Chondrocyte (in vitro differentiated cells): Measurements from ENCODE around the gene CTDP1. TPM values are rescaled to one million over a fixed set of nuclear protein-coding genes. Genes with fewer than 3 reads are reported as not detected.
"Not testable (repeated sequence)": the region's sequence is repeated elsewhere in the genome, so short reads cannot be mapped to it uniquely, and the experiment has no call there.

Experiments used
- DNase-seq: peaks from one replicate; pipeline ENCODE4 v3.0.0; 2021; ENCODE audit warnings: mixed read lengths, low spot score
- H3K27ac Mint-ChIP-seq: one replicate; pipeline ENCODE4 v1.8.0; 2021; ENCODE audit warnings: mild to moderate bottlenecking, moderate library complexity, mixed read lengths; ENCODE audit not compliant: unreplicated experiment
- H3K27me3 Mint-ChIP-seq: 2 replicates; pipeline ENCODE4 v1.8.0; 2021; ENCODE audit warnings: low read depth, mixed read lengths
- H3K36me3 Mint-ChIP-seq: 2 replicates; pipeline ENCODE4 v1.8.0; 2021; ENCODE audit warnings: low read depth, mixed read lengths
- H3K4me1 Mint-ChIP-seq: 2 replicates; pipeline ENCODE4 v1.8.0; 2021; ENCODE audit warnings: low read depth, mild to moderate bottlenecking, mixed read lengths
- H3K4me3 Mint-ChIP-seq: one replicate; pipeline ENCODE4 v1.8.0; 2021; ENCODE audit warnings: mild to moderate bottlenecking, moderate library complexity, mixed read lengths; ENCODE audit not compliant: unreplicated experiment
- H3K9me3 Mint-ChIP-seq: 2 replicates; pipeline ENCODE4 v1.8.0; 2021; ENCODE audit warnings: low read depth, mixed read lengths
- total RNA-seq: library from RNA; stranded (reverse); gene quantifications from 3 replicates; pipeline ENCODE4 v1.2.1, GENCODE V29; 2021
- TF ChIP-seq, protein P1 (sequence below): fragments of 200-600 bp; sonication (generic); IDR thresholded peaks from 2 replicates; pipeline ENCODE4 v1.5.0; 2021; ENCODE audit warnings: antibody characterized with exemption, mild to moderate bottlenecking, moderate library complexity

CTDP1 gene
- total RNA-seq, 1 donor from 2014 or later: 21.0 TPM

DNA sequence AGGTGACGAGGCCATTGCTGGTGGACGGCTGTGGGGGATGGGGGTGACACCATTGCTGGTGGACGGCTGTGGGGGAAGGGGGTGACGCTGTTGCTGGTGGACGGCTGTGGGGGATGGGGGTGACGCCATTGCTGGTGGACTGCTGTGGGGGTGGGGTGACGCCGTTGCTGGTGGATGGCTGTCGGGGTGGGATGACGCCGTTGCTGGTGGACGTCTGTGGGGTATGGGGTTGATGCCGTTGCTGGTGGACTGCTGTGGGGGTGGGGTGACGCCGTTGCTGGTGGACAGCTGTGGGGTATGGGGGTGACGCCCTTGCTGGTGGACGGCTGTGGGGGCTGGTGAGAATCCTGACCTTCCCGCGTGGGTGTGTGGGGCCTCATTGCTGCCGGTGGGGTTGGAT lies 47.1 kb downstream of the CTDP1 start:
- Mint-ChIP-seq H3K27ac (no peak overlapping the region), H3K27me3 (no peaks in the 10 kb centered on the region), H3K4me1 (no peaks in the 10 kb centered on the region), H3K4me3 (no peak overlapping the region), H3K36me3 (peaks cover 41% of the 10 kb centered on the region), H3K9me3 (peaks cover 3% of the 10 kb centered on the region)
- TF ChIP-seq, protein P1, sequence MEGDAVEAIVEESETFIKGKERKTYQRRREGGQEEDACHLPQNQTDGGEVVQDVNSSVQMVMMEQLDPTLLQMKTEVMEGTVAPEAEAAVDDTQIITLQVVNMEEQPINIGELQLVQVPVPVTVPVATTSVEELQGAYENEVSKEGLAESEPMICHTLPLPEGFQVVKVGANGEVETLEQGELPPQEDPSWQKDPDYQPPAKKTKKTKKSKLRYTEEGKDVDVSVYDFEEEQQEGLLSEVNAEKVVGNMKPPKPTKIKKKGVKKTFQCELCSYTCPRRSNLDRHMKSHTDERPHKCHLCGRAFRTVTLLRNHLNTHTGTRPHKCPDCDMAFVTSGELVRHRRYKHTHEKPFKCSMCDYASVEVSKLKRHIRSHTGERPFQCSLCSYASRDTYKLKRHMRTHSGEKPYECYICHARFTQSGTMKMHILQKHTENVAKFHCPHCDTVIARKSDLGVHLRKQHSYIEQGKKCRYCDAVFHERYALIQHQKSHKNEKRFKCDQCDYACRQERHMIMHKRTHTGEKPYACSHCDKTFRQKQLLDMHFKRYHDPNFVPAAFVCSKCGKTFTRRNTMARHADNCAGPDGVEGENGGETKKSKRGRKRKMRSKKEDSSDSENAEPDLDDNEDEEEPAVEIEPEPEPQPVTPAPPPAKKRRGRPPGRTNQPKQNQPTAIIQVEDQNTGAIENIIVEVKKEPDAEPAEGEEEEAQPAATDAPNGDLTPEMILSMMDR: no peak
- no peak for DNase-seq

DNA sequence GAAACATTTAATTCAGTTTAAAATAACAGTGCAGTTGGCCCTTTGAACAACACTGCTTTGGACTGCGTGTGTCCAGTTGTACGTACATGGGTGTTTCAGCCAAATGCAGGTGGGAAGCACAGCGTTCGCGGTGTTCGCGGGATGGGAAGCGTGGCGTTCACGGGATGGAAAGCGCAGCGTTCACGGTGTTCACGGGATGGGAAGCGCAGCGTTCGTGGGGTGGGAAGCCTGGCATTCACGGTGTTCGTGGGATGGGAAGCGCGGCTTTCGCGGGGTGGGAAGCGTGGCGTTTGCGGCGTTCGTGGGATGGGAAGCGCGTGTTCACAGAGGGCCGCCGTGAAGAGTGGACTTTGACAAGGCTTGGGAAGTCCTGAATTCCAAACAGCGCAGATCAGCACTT lies 47.6 kb downstream of the CTDP1 start:
- no peak overlapping the region for H3K4me3 Mint-ChIP-seq
- no peak overlapping the region for H3K27ac Mint-ChIP-seq
- peaks cover 7% of the 10 kb centered on the region for H3K9me3 Mint-ChIP-seq
- peaks cover 45% of the 10 kb centered on the region for H3K36me3 Mint-ChIP-seq
- DNase-seq: no peak
- no peaks in the 10 kb centered on the region for H3K4me1 Mint-ChIP-seq
- no peaks in the 10 kb centered on the region for H3K27me3 Mint-ChIP-seq
- TF ChIP-seq, protein P1: no peak

DNA sequence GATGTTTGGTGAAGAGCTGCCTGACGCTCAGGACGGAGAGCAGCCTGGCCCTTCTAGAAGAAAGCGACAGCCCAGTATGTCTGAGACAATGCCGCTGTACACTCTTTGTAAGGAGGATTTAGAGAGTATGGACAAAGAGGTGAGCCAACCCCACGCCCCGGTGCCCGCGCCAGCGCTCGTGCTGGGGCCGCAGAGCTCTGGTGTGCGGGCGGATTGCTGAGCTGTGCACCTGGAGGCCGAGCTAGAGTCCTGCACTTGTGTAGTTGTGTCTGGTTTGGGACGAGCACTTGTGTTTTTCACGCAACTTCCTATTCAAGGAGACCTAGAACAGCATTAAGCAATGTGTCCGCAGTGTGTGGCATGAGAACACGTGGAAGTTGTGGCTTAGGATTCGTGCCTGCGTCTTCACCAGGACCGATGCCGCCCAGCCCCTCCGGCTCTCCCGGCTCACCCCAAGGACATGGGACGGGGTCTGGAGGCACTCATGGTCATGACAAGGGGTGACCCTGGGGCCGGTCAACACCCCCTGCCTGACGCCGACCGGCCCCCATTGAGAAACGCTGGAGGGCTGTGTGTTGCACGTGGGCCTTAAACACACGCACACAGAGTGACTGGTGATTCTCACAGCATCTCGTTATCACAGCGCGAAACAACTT lies 49.5 kb downstream of the CTDP1 start:
- TF ChIP-seq, protein P1: no peak
- no peak for DNase-seq
- Mint-ChIP-seq H3K27ac (no peak overlapping the region), H3K4me1 (no peaks in the 10 kb centered on the region), H3K27me3 (no peaks in the 10 kb centered on the region), H3K36me3 (peaks cover 46% of the 10 kb centered on the region), H3K9me3 (peaks cover 9% of the 10 kb centered on the region), H3K4me3 (no peak overlapping the region)

DNA sequence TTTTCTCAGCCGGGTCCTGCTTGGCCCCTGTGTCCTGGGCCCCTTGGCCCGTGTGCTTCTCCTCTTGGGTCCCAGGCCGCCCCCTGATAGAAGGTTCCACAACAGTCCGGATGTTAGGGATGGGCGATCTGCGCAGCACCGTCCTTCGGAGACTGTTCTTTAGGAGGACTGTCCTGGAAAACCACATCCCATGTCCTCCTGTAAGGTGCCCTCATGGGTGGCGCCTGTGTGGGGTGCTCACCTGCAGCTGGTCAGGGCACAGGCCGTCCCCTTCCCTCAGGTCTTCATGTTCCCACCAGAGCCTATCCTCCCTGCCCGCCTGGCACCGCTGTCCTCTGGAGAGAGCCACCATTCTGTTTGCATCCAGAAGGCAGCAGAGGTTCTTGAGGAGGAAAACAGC lies 50.0 kb downstream of the CTDP1 start:
- Mint-ChIP-seq H3K27ac (no peak overlapping the region), H3K9me3 (peaks cover 9% of the 10 kb centered on the region), H3K36me3 (peaks cover 48% of the 10 kb centered on the region), H3K4me3 (no peak overlapping the region), H3K4me1 (no peaks in the 10 kb centered on the region), H3K27me3 (no peaks in the 10 kb centered on the region)
- TF ChIP-seq, protein P1: no peak
- DNase-seq: no peak

DNA sequence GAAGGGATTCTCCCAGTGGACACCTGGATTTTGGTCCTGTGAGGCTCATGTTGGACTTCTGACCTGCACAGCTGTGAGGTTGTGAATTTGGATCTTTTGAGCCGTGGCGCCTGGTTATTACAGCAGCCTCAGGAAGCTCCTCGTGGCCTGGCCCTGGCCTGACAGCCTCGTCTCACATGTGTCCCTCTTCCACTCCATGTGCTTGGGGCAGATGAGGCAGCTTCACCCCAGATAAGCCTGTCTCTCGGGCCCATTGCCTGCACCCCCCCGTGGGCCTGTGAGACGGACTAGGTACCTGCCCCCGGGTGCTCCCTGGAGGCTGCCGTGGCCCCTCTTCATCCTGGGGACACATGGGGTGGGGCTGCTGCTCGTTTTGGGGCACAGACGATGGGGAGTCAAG lies 51.2 kb downstream of the CTDP1 start:
- no peak overlapping the region for H3K4me3 Mint-ChIP-seq
- no peak for DNase-seq
- H3K27ac Mint-ChIP-seq: no peak overlapping the region
- no peaks in the 10 kb centered on the region for H3K27me3 Mint-ChIP-seq
- H3K36me3 Mint-ChIP-seq: peaks cover 45% of the 10 kb centered on the region
- no peaks in the 10 kb centered on the region for H3K4me1 Mint-ChIP-seq
- TF ChIP-seq, protein P1: no peak
- peaks cover 9% of the 10 kb centered on the region for H3K9me3 Mint-ChIP-seq

DNA sequence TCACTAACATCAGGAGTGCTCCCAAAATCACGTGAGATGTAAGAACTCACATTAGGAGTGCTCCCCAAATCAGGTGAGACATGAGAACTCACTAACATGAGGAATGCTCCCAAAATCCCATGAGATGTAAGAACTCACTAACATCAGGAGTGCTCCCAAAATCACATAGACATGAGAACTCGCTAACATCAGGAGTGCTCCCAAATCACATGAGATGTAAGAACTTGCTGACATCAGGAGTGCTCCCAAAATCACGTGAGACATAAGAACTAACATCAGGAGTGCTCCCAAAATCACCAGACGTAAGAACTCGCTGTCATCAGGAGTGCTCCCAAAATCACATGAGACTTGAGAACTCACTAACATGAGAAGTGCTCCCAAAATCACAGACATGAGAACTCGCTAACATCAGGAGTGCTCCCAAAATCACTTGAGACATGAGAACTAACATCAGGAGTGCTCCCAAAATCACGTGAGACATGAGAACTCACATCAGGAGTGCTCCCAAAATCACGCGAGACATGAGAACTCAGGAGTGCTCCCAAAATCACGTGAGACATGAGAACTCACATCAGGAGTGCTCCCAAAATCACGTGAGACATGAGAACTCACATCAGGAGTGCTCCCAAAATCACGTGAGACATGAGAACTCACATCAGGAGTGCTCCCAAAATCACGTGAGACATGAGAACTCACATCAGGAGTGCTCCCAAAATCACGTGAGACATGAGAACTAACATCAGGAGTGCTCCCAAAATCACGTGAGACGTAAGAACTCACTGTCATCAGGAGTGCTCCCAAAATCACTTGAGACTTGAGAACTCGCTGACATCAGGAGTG lies 52.5 kb downstream of the CTDP1 start:
- not testable (repeated sequence) for DNase-seq, H3K9me3 Mint-ChIP-seq
- H3K36me3 Mint-ChIP-seq: peaks cover 49% of the 10 kb centered on the region

More for the DNA sequence above, 52.5 kb downstream of the CTDP1 start:
- H3K4me3 Mint-ChIP-seq, H3K27me3 Mint-ChIP-seq, H3K27ac Mint-ChIP-seq, H3K4me1 Mint-ChIP-seq: not testable (repeated sequence)
